H9 (cell line): ENCODE measurements around the gene GNAO1. TPM values are rescaled to one million over a fixed set of nuclear protein-coding genes. Genes with fewer than 3 reads are reported as not detected.

Experiments used
- DNase-seq: peaks from one replicate; pipeline ENCODE4 v3.0.0-alpha.2; 2017
- H2AFZ ChIP-seq: one replicate; pipeline ENCODE4 v1.6.1; 2013; ENCODE audit warnings: mild to moderate bottlenecking, low read length, control low read depth, moderate library complexity
- H2AK5ac ChIP-seq: 2 replicates; pipeline ENCODE4 v1.6.1; 2013; ENCODE audit warnings: low read length, control low read depth, mixed read lengths; ENCODE audit not compliant: insufficient read length
- H2BK120ac ChIP-seq: one replicate; pipeline ENCODE4 v1.6.1; 2013; ENCODE audit warnings: low read depth, mild to moderate bottlenecking, low read length, control low read depth, inconsistent platforms; ENCODE audit not compliant: poor library complexity, severe bottlenecking
- H2BK12ac ChIP-seq: 2 replicates; pipeline ENCODE4 v1.6.1; 2013; ENCODE audit warnings: low read length, control low read depth, mixed read lengths, low read depth; ENCODE audit not compliant: insufficient read length
- H2BK15ac ChIP-seq: 2 replicates; pipeline ENCODE4 v1.6.1; 2013; ENCODE audit warnings: low read depth, low read length, control low read depth
- H2BK20ac ChIP-seq: one replicate; pipeline ENCODE4 v1.6.1; 2013; ENCODE audit warnings: low read depth, mild to moderate bottlenecking, low read length, control low read depth, inconsistent platforms; ENCODE audit not compliant: poor library complexity, severe bottlenecking
- H2BK5ac ChIP-seq: 2 replicates; pipeline ENCODE4 v1.6.1; 2013; ENCODE audit warnings: low read length, control low read depth, mixed read lengths; ENCODE audit not compliant: insufficient read length
- H3K14ac ChIP-seq: 2 replicates; pipeline ENCODE4 v1.6.1; 2013; ENCODE audit warnings: low read length, control low read depth; ENCODE audit not compliant: insufficient read depth
- H3K18ac ChIP-seq: 2 replicates; pipeline ENCODE4 v1.6.1; 2013; ENCODE audit warnings: low read depth, mild to moderate bottlenecking, mixed read lengths, low read length, control low read depth; ENCODE audit not compliant: insufficient read length
- H3K23ac ChIP-seq: 2 replicates; pipeline ENCODE4 v1.6.1; 2013; ENCODE audit warnings: low read length, control low read depth, mixed read lengths, low read depth; ENCODE audit not compliant: insufficient read length
- H3K23me2 ChIP-seq: 2 replicates; pipeline ENCODE4 v1.6.1; 2013; ENCODE audit warnings: low read depth, mild to moderate bottlenecking, mixed read lengths, low read length, control low read depth; ENCODE audit not compliant: insufficient read length, poor library complexity, severe bottlenecking
- H3K27ac ChIP-seq: 2 replicates; pipeline ENCODE4 v1.5.1; 2013; ENCODE audit warnings: low read length, control low read depth, mixed read lengths, low read depth; ENCODE audit not compliant: insufficient read length
- H3K27me3 ChIP-seq: 2 replicates; pipeline ENCODE4 v1.6.1; 2013; ENCODE audit warnings: low read length, control low read depth, inconsistent platforms; ENCODE audit not compliant: insufficient read depth
- H3K4ac ChIP-seq: 2 replicates; pipeline ENCODE4 v1.6.1; 2013; ENCODE audit warnings: low read depth, mild to moderate bottlenecking, control low read depth, inconsistent platforms, low read length, moderate library complexity
- H3K4me1 ChIP-seq: 2 replicates; pipeline ENCODE4 v1.6.1; 2013; ENCODE audit warnings: low read length, control low read depth, inconsistent platforms; ENCODE audit not compliant: insufficient read depth
- H3K4me2 ChIP-seq: 2 replicates; pipeline ENCODE4 v1.6.1; 2013; ENCODE audit warnings: low read length, control low read depth, mixed read lengths; ENCODE audit not compliant: insufficient read length, insufficient read depth
- H3K56ac ChIP-seq: 2 replicates; pipeline ENCODE4 v1.6.1; 2013; ENCODE audit warnings: low read depth, mild to moderate bottlenecking, mixed read lengths, low read length, control low read depth; ENCODE audit not compliant: insufficient read length
- H3K79me1 ChIP-seq: 2 replicates; pipeline ENCODE4 v1.6.1; 2013; ENCODE audit warnings: low read depth, mild to moderate bottlenecking, moderate library complexity, low read length, control low read depth, inconsistent platforms; ENCODE audit not compliant: insufficient read depth, poor library complexity, severe bottlenecking
- H3K79me2 ChIP-seq: 2 replicates; pipeline ENCODE4 v1.6.1; 2013; ENCODE audit warnings: low read length, control low read depth, inconsistent platforms; ENCODE audit not compliant: insufficient read depth
- H3K9ac ChIP-seq: 2 replicates; pipeline ENCODE4 v1.6.1; 2013; ENCODE audit warnings: low read length, control low read depth, mixed read lengths; ENCODE audit not compliant: insufficient read length; ENCODE audit errors: extremely low read depth
- H3K9me3 ChIP-seq: one replicate; pipeline ENCODE4 v1.6.1; 2013; ENCODE audit warnings: low read depth, low read length, inconsistent platforms; ENCODE audit not compliant: control insufficient read depth
- H3T11ph ChIP-seq: one replicate; pipeline ENCODE4 v1.6.1; 2013; ENCODE audit warnings: mild to moderate bottlenecking, low read length, control low read depth, inconsistent platforms
- H4K20me1 ChIP-seq: one replicate; pipeline ENCODE4 v1.6.1; 2013; ENCODE audit not compliant: control insufficient read depth, insufficient read length, insufficient read depth
- H4K5ac ChIP-seq: 2 replicates; pipeline ENCODE4 v1.6.1; 2013; ENCODE audit warnings: low read depth, mild to moderate bottlenecking, mixed read lengths, low read length, control low read depth; ENCODE audit not compliant: insufficient read length
- H4K8ac ChIP-seq: replicated peaks from 2 replicates; pipeline ENCODE4 v1.6.1; 2013; ENCODE audit warnings: low read length, control low read depth, mixed read lengths, low read depth; ENCODE audit not compliant: insufficient read length
- H4K91ac ChIP-seq: 2 replicates; pipeline ENCODE4 v1.6.1; 2013; ENCODE audit warnings: low read depth, mild to moderate bottlenecking, moderate library complexity, mixed read lengths, low read length, control low read depth; ENCODE audit not compliant: insufficient read length
- H3K27ac Mint-ChIP-seq, 3 experiments: 2 replicates in 2 of 3; 3 replicates in 1 of 3; pipeline ENCODE4 v1.8.0; 2020 to 2021; ENCODE audit warnings: mixed read lengths in 3 of 3, mild to moderate bottlenecking in 1 of 3, moderate library complexity in 1 of 3
- H3K27me3 Mint-ChIP-seq: 2 replicates; pipeline ENCODE4 v1.8.0; 2021; ENCODE audit warnings: low read depth, mild to moderate bottlenecking, moderate library complexity, mixed read lengths
- H3K36me3 Mint-ChIP-seq, 3 experiments: 2 replicates in 2 of 3; 3 replicates in 1 of 3; pipeline ENCODE4 v1.8.0; 2020 to 2021; ENCODE audit warnings: low read depth in 3 of 3, mixed read lengths in 3 of 3; ENCODE audit not compliant: insufficient read depth in 1 of 3
- H3K4me1 Mint-ChIP-seq, 2 experiments: 2 replicates each; pipeline ENCODE4 v1.8.0; 2020; ENCODE audit warnings: mixed read lengths in 2 of 2
- H3K4me3 Mint-ChIP-seq, 2 experiments: 2 replicates in 1 of 2; 3 replicates in 1 of 2; pipeline ENCODE4 v1.8.0; 2020 to 2021; ENCODE audit warnings: mild to moderate bottlenecking in 2 of 2, mixed read lengths in 2 of 2, moderate library complexity in 1 of 2
- H3K9me3 Mint-ChIP-seq, 2 experiments: 2 replicates in 1 of 2; 3 replicates in 1 of 2; pipeline ENCODE4 v1.8.0; 2020; ENCODE audit warnings: mild to moderate bottlenecking in 2 of 2, mixed read lengths in 2 of 2, moderate library complexity in 1 of 2
- CTCF ChIP-seq: fragments of 200-600 bp; sonication (generic); conservative IDR thresholded peaks from 3 replicates; pipeline ENCODE4 v1.8.0; 2021; ENCODE audit warnings: antibody characterized with exemption, mild to moderate bottlenecking
- WGBS: extraction: QIAGEN DNeasy Blood & Tissue Kit; methylation state at CpG from one replicate; pipeline ENCODE4 v1.1.7; 2013; ENCODE audit warnings: missing lambda C conversion rate, low lambda C conversion rate, mixed read lengths; ENCODE audit not compliant: insufficient read length; ENCODE audit errors: extremely low coverage; 5-methylcytosine and 5-hydroxymethylcytosine counted together
- total RNA-seq: library from RNA; stranded (reverse); gene quantifications from 2 replicates; pipeline ENCODE4 v1.2.1, GENCODE V29; 2021

The GNAO1 gene
- total RNA-seq, 1 experiment from 2014 or later, result 16.9 TPM

GRCh38 chr16:56255904-56256303, 64.6 kb downstream of the GNAO1 start:
- H3K4me1 Mint-ChIP-seq, result peaks cover 0 to 6% of the 10 kb centered on the region in 2 experiments
- H3K79me1 ChIP-seq, result no peaks in the 10 kb centered on the region
- no peaks in the 10 kb centered on the region for H3K9me3 ChIP-seq
- no peak overlapping the region for H3K27ac ChIP-seq
- H3K4ac ChIP-seq, result no peak overlapping the region
- H3K18ac ChIP-seq, result no peak overlapping the region
- no peak overlapping the region for H4K8ac ChIP-seq
- no peak overlapping the region for H2BK20ac ChIP-seq
- H3K79me2 ChIP-seq, result no peaks in the 10 kb centered on the region
- H2BK5ac ChIP-seq, result no peak overlapping the region
- H3K4me2 ChIP-seq, result no peak overlapping the region
- H3K23ac ChIP-seq, result no peak overlapping the region
- no peaks in the 10 kb centered on the region for H3K27me3 Mint-ChIP-seq
- H3K4me3 Mint-ChIP-seq, result no peak overlapping the region
- no peak overlapping the region for H2BK15ac ChIP-seq
- no peak overlapping the region for H3K14ac ChIP-seq
- H2BK12ac ChIP-seq, result no peak overlapping the region
- no peaks in the 10 kb centered on the region; a peak in 1 of 7 replicates for H3K36me3 Mint-ChIP-seq
- H2AFZ ChIP-seq, result no peak overlapping the region
- no peaks in the 10 kb centered on the region for H4K20me1 ChIP-seq
- no peak overlapping the region for H4K91ac ChIP-seq
- H3K9me3 Mint-ChIP-seq, result no peaks in the 10 kb centered on the region
- H2AK5ac ChIP-seq, result no peak overlapping the region
- H3K4me1 ChIP-seq, result no peaks in the 10 kb centered on the region
- DNase-seq, result no peak
- no peak overlapping the region for H2BK120ac ChIP-seq
- WGBS, result no CpG with 5 or more reads among the region's 1 CpG
- H3T11ph ChIP-seq, result no peak overlapping the region
- TF ChIP-seq CTCF, result no peak
- H3K27me3 ChIP-seq, result no peaks in the 10 kb centered on the region
- no peak overlapping the region; a peak in 1 of 7 replicates for H3K27ac Mint-ChIP-seq
- no peak overlapping the region for H3K56ac ChIP-seq
- H3K23me2 ChIP-seq, result no peaks in the 10 kb centered on the region
- H3K9ac ChIP-seq, result no peak overlapping the region
- no peak overlapping the region for H4K5ac ChIP-seq
